BLaER1 treated with 17β-estradiol and CSF1 and Interleukin-3, amounts not matched to agents 10 nM and 100 nM (cell line): ENCODE results near the gene NR1I3.
A peak's percentile ranks its signal among the peaks of the same experiment; 100 is the strongest.
"Not testable (repeated sequence)": the region's sequence is repeated elsewhere in the genome, so short reads cannot be mapped to it uniquely, and the experiment has no call there.

ENCODE experiments used
- H3K27ac ChIP-seq, 11 experiments: shearing (Covaris generic); formaldehyde crosslinking; 2 replicates each; pipeline ENCODE4 v1.8.1; 2022
- H3K27me3 ChIP-seq, 11 experiments: shearing (Covaris generic); formaldehyde crosslinking; 2 replicates each; pipeline ENCODE4 v1.8.1; 2022
- H3K36me3 ChIP-seq, 11 experiments: shearing (Covaris generic); formaldehyde crosslinking; 2 replicates each; pipeline ENCODE4 v1.8.1; 2022
- H3K4me1 ChIP-seq, 10 experiments: shearing (Covaris generic); formaldehyde crosslinking; 2 replicates each; pipeline ENCODE4 v1.8.1; 2022
- H3K4me2 ChIP-seq, 11 experiments: shearing (Covaris generic); formaldehyde crosslinking; 2 replicates each; pipeline ENCODE4 v1.8.1; 2022
- H3K4me3 ChIP-seq, 10 experiments: shearing (Covaris generic); formaldehyde crosslinking; 2 replicates each; pipeline ENCODE4 v1.8.1; 2022
- H3K9ac ChIP-seq, 11 experiments: shearing (Covaris generic); formaldehyde crosslinking; 2 replicates each; pipeline ENCODE4 v1.8.1; 2022
- H3K9me3 ChIP-seq, 11 experiments: shearing (Covaris generic); formaldehyde crosslinking; replicated peaks in 1 of 11; 2 replicates each; pipeline ENCODE4 v1.8.1; 2022
- H4K20me1 ChIP-seq, 11 experiments: shearing (Covaris generic); formaldehyde crosslinking; 2 replicates each; pipeline ENCODE4 v1.8.1; 2022
- Cebpa-rat ChIP-seq, 11 experiments: shearing (Covaris generic); IDR thresholded peaks; 2 replicates each; pipeline ENCODE4 v1.8.1; 2022

NR1I3 gene

GRCh38 chr1:161229896-161230295, 8.1 kb downstream of the NR1I3 start:
- TF ChIP-seq Cebpa-rat (IDR thresholded peaks at IDR 0.05) = no peak
- no peak overlapping the region; a peak in 1 of 22 replicates for H3K9ac ChIP-seq
- H3K27ac ChIP-seq = no peak overlapping the region
- H3K36me3 ChIP-seq = peaks cover 15 to 35% (median 29%) of the 10 kb centered on the region in 11 experiments; a peak in 21 of 22 replicates
- H3K4me1 ChIP-seq = peaks cover 25 to 34% (median 29%) of the 10 kb centered on the region in 10 experiments
- no peaks in the 10 kb centered on the region for H3K27me3 ChIP-seq
- no peaks in the 10 kb centered on the region for H4K20me1 ChIP-seq
- no peak overlapping the region for H3K4me3 ChIP-seq
- no peaks in the 10 kb centered on the region for H3K9me3 ChIP-seq
- H3K4me2 ChIP-seq = no peak overlapping the region

- H3K36me3 ChIP-seq = peaks cover 15 to 39% (median 29%) of the 10 kb centered on the region in 11 experiments; a peak in 21 of 22 replicates
- peaks cover 0 to 6% (median 0%) of the 10 kb centered on the region in 11 experiments; a peak in 4 of 22 replicates for H3K27me3 ChIP-seq
- no peaks in the 10 kb centered on the region for H3K9me3 ChIP-seq
- no peak for TF ChIP-seq Cebpa-rat (IDR thresholded peaks at IDR 0.05)
- peak overlapping the region; percentile 86 to 99 (median 97) for H3K4me2 ChIP-seq
- H3K4me3 ChIP-seq = peak overlapping the region in 4 of 10 experiments; percentile 71 to 84 (median 76); a peak in 6 of 20 replicates
- H4K20me1 ChIP-seq = no peaks in the 10 kb centered on the region
- peak overlapping the region in 8 of 11 experiments; percentile 5 to 83 (median 80); a peak in 9 of 22 replicates for H3K9ac ChIP-seq
- H3K27ac ChIP-seq = peak overlapping the region in 8 of 11 experiments; percentile 43 to 84 (median 75); a peak in 16 of 22 replicates
- peaks cover 26 to 48% (median 29%) of the 10 kb centered on the region in 10 experiments for H3K4me1 ChIP-seq
Measured at GRCh38 chr1:161228032-161228431, 10.0 kb downstream of the NR1I3 start.

GRCh38 chr1:161227196-161227871, 10.7 kb downstream of the NR1I3 start:
- peak overlapping the region; percentile 86 to 99 (median 97) for H3K4me2 ChIP-seq
- peak overlapping the region; percentile 12 to 84 (median 80); a peak in 18 of 22 replicates for H3K9ac ChIP-seq
- no peaks in the 10 kb centered on the region for H3K9me3 ChIP-seq
- H3K27ac ChIP-seq = peak overlapping the region in 8 of 11 experiments; percentile 43 to 84 (median 75); a peak in 15 of 22 replicates
- H3K4me1 ChIP-seq = peaks cover 26 to 53% (median 29%) of the 10 kb centered on the region in 10 experiments
- peaks cover 0 to 13% (median 4%) of the 10 kb centered on the region in 11 experiments; a peak in 16 of 22 replicates for H3K27me3 ChIP-seq
- peaks cover 15 to 46% (median 29%) of the 10 kb centered on the region in 11 experiments; a peak in 21 of 22 replicates for H3K36me3 ChIP-seq
- H4K20me1 ChIP-seq = no peaks in the 10 kb centered on the region
- peak overlapping the region; percentile 66 to 84 (median 74); a peak in 18 of 20 replicates for H3K4me3 ChIP-seq
- no peak for TF ChIP-seq Cebpa-rat (IDR thresholded peaks at IDR 0.05)

- Histone ChIP-seq H3K27me3 (peaks cover 0 to 18% (median 10%) of the 10 kb centered on the region in 11 experiments; a peak in 17 of 22 replicates), H3K27ac (peak overlapping the region in 10 of 11 experiments; percentile 62 to 84 (median 76); a peak in 16 of 22 replicates), H4K20me1 (no peaks in the 10 kb centered on the region), H3K36me3 (peaks cover 15 to 51% (median 29%) of the 10 kb centered on the region in 11 experiments; a peak in 21 of 22 replicates), H3K9me3 (no peaks in the 10 kb centered on the region), H3K4me3 (peak overlapping the region; percentile 66 to 84 (median 74)), H3K4me1 (peaks cover 26 to 59% (median 29%) of the 10 kb centered on the region in 10 experiments), H3K4me2 (peak overlapping the region; percentile 86 to 99 (median 97)), H3K9ac (peak overlapping the region; percentile 71 to 84 (median 80))
- no peak for TF ChIP-seq Cebpa-rat (IDR thresholded peaks at IDR 0.05)
Measured at GRCh38 chr1:161226759-161227158, 11.2 kb downstream of the NR1I3 start.

- peak overlapping the region; percentile 35 to 84 (median 76); a peak in 20 of 22 replicates for H3K27ac ChIP-seq
- no peaks in the 10 kb centered on the region for H3K9me3 ChIP-seq
- no peaks in the 10 kb centered on the region for H4K20me1 ChIP-seq
- no peak for TF ChIP-seq Cebpa-rat (IDR thresholded peaks at IDR 0.05)
- H3K4me3 ChIP-seq = peak overlapping the region; percentile 66 to 84 (median 74)
- H3K9ac ChIP-seq = peak overlapping the region; percentile 71 to 84 (median 80)
- peak overlapping the region; percentile 86 to 99 (median 97) for H3K4me2 ChIP-seq
- H3K27me3 ChIP-seq = peaks cover 0 to 23% (median 15%) of the 10 kb centered on the region in 11 experiments; a peak in 17 of 22 replicates
- H3K4me1 ChIP-seq = peaks cover 26 to 60% (median 29%) of the 10 kb centered on the region in 10 experiments
- H3K36me3 ChIP-seq = peaks cover 15 to 53% (median 29%) of the 10 kb centered on the region in 11 experiments; a peak in 21 of 22 replicates
Measured at GRCh38 chr1:161226320-161226711, 11.7 kb downstream of the NR1I3 start.

- Histone ChIP-seq H4K20me1 (no peaks in the 10 kb centered on the region), H3K27me3 (peaks cover 0 to 29% (median 20%) of the 10 kb centered on the region in 11 experiments; a peak in 18 of 22 replicates), H3K9ac (peak within 1 kb of the TSS; percentile 71 to 84 (median 80)), H3K4me1 (peaks cover 26 to 60% (median 29%) of the 10 kb centered on the region in 10 experiments), H3K9me3 (no peaks in the 10 kb centered on the region), H3K27ac (peak within 1 kb of the TSS; percentile 35 to 84 (median 76); a peak in 20 of 22 replicates), H3K36me3 (peaks cover 15 to 53% (median 24%) of the 10 kb centered on the region in 11 experiments; a peak in 21 of 22 replicates), H3K4me2 (peak within 1 kb of the TSS; percentile 86 to 99 (median 97)), H3K4me3 (peak within 1 kb of the TSS; percentile 66 to 84 (median 74))
- no peak for TF ChIP-seq Cebpa-rat (IDR thresholded peaks at IDR 0.05)
Measured at GRCh38 chr1:161225534-161226319, 12.3 kb downstream of the NR1I3 start, which contains the start of gene TOMM40L. Gene TOMM40L (plus strand): TSS chr1:161226060. CDS start chr1:161226490, 430 bp downstream.

- Histone ChIP-seq H3K27ac (peak overlapping the region in 6 of 11 experiments; percentile 3 to 64 (median 34); a peak in 8 of 22 replicates), H4K20me1 (no peaks in the 10 kb centered on the region), H3K4me2 (peak overlapping the region; percentile 17 to 82 (median 59)), H3K4me3 (peak overlapping the region in 1 of 10 experiments; percentile 3; a peak in 1 of 20 replicates), H3K9ac (peak overlapping the region in 4 of 11 experiments; percentile 12 to 48 (median 22); a peak in 1 of 22 replicates), H3K9me3 (no peaks in the 10 kb centered on the region), H3K36me3 (peaks cover 13 to 53% (median 18%) of the 10 kb centered on the region in 11 experiments; a peak in 21 of 22 replicates), H3K4me1 (peaks cover 26 to 60% (median 29%) of the 10 kb centered on the region in 10 experiments), H3K27me3 (peaks cover 0 to 35% (median 26%) of the 10 kb centered on the region in 11 experiments; a peak in 18 of 22 replicates)
- no peak for TF ChIP-seq Cebpa-rat (IDR thresholded peaks at IDR 0.05)
Measured at GRCh38 chr1:161225178-161225533, 12.8 kb downstream of the NR1I3 start.

- not testable (repeated sequence) for H3K9me3 ChIP-seq, H3K4me3 ChIP-seq, H4K20me1 ChIP-seq
- peaks cover 26 to 62% (median 29%) of the 10 kb centered on the region in 10 experiments for H3K4me1 ChIP-seq
- H3K9ac ChIP-seq = peak overlapping the region in 2 of 11 experiments; percentile 12 to 48; a peak in 1 of 22 replicates
- H3K4me2 ChIP-seq = peak overlapping the region in 8 of 11 experiments; percentile 50 to 82 (median 68); a peak in 12 of 22 replicates
- peak overlapping the region in 3 of 11 experiments; percentile 18 to 64 (median 59); a peak in 4 of 22 replicates for H3K27ac ChIP-seq
- peaks cover 12 to 53% (median 17%) of the 10 kb centered on the region in 11 experiments; a peak in 21 of 22 replicates for H3K36me3 ChIP-seq
- peaks cover 0 to 39% (median 31%) of the 10 kb centered on the region in 11 experiments; a peak in 19 of 22 replicates for H3K27me3 ChIP-seq
Measured at GRCh38 chr1:161224695-161225087, 13.3 kb downstream of the NR1I3 start.
